AG09319 (cell line): ENCODE measurements around the gene SMS.

Experiments used
- DNase-seq: peaks from one replicate; pipeline ENCODE4 v3.0.0-alpha.2; 2010; ENCODE audit warnings: low read depth; ENCODE audit errors: extremely low read depth
- CTCF ChIP-seq: IDR thresholded peaks from 2 replicates; pipeline ENCODE4 v1.5.1; 2011; ENCODE audit warnings: low read depth, mild to moderate bottlenecking, inconsistent platforms, low read length, moderate library complexity

SMS gene

DNA sequence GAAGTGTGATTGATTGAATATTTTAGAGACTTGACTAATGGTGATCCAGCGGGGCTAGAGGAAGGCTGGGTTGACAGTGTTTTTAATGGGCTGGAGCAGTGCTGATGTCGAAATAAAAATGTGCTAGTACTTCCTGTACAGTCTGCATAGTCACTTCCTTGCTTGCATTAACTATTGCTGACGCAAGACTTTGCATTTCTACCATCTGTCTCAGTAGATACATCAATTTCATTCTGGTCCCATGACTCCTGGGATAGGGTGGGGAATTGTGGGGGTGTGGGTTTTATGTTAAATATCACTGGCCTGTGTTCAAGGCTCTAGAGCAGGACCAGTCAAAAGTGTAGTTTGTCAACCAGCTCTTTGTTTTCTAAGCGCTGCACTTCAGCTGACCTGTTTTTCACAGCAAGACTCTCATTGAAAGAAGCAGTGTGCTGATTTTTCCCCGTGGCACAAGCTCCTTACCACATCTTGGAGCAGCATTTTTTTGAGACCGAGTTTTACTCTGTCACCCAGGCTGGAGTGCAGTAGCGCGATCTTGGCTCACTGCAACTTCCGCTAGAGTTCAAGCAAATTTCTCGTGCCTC is 56.5 kb downstream of the SMS start:
- DNase-seq = no peak
- no peak for TF ChIP-seq CTCF

- DNase-seq = no peak
- TF ChIP-seq CTCF = no peak
Measured at GRCh38 chrX:21998037-21998436, 57.5 kb downstream of the SMS start.

- DNase-seq = no peak
- no peak for TF ChIP-seq CTCF
Measured at GRCh38 chrX:22004866-22005265, 64.4 kb downstream of the SMS start.

- TF ChIP-seq CTCF = no peak
- no peak for DNase-seq
Measured at GRCh38 chrX:22012051-22012450, 71.5 kb downstream of the SMS start.

DNA sequence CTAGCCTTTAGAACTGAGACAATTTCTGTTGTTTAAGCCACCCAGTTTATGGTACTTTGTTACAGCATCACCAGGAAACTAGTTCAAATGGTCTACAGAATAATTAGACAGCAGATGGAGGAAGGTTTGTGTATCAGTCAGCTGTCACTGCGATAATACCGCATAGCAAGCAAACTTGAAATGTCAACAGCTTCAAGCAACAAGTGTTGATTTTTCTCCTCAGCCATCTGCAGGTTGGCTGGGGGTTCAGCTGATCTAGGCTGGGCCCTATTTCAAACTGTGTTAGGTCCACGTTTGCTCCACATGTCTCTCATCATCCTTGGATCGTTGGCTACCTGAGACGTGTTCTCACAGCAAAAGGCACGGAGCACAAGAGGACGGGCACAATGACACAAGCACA is 72.4 kb downstream of the SMS start:
- TF ChIP-seq CTCF = no peak
- no peak for DNase-seq

- no peak for DNase-seq
- TF ChIP-seq CTCF = no peak
Measured at GRCh38 chrX:22015139-22015750, 74.7 kb downstream of the SMS start.

DNA sequence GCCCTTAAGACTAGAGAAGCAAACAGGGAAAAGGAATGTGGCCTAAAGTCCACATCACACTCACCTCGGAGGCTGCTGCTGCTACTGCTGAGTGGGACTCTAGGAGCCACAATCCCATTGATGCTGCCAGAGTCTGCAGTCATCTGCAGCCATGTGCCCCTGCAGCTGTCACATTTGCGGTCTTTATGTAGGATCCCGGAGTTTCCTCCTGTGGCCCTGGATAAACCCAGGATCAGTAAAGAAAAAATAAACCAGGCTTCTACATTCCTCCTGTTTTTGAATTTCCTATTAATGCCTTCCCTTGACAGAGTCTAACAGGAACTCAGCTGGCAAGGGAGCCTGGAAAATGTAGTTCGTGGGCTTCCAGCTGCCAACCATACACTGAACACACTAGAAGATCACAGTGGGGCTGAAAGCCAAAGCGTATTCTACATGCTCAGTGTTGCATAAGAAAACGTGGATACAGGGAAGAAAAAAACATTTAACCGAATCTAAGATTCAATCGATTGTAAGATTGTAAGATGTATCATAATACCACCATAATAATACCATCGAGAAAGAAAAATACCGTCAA is 81.3 kb downstream of the SMS start:
- no peak for TF ChIP-seq CTCF

More for the DNA sequence above, 81.3 kb downstream of the SMS start:
- DNase-seq = no peak
